GM12872 (cell line): ENCODE data around the gene BCKDK.

Experiments used
- TF ChIP-seq, protein P1 (sequence below): IDR thresholded peaks from 3 replicates; pipeline ENCODE4 v1.5.1; 2011; ENCODE audit warnings: low read depth, mild to moderate bottlenecking, low read length, moderate library complexity; ENCODE audit not compliant: insufficient read depth

The BCKDK gene

GRCh38 chr16:31147574-31147973 is 39.4 kb downstream of the BCKDK start:
- TF ChIP-seq, protein P1, sequence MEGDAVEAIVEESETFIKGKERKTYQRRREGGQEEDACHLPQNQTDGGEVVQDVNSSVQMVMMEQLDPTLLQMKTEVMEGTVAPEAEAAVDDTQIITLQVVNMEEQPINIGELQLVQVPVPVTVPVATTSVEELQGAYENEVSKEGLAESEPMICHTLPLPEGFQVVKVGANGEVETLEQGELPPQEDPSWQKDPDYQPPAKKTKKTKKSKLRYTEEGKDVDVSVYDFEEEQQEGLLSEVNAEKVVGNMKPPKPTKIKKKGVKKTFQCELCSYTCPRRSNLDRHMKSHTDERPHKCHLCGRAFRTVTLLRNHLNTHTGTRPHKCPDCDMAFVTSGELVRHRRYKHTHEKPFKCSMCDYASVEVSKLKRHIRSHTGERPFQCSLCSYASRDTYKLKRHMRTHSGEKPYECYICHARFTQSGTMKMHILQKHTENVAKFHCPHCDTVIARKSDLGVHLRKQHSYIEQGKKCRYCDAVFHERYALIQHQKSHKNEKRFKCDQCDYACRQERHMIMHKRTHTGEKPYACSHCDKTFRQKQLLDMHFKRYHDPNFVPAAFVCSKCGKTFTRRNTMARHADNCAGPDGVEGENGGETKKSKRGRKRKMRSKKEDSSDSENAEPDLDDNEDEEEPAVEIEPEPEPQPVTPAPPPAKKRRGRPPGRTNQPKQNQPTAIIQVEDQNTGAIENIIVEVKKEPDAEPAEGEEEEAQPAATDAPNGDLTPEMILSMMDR = no peak

- TF ChIP-seq, protein P1 = no peak
Observed at GRCh38 chr16:31148281-31148728, 40.1 kb downstream of the BCKDK start.

DNA sequence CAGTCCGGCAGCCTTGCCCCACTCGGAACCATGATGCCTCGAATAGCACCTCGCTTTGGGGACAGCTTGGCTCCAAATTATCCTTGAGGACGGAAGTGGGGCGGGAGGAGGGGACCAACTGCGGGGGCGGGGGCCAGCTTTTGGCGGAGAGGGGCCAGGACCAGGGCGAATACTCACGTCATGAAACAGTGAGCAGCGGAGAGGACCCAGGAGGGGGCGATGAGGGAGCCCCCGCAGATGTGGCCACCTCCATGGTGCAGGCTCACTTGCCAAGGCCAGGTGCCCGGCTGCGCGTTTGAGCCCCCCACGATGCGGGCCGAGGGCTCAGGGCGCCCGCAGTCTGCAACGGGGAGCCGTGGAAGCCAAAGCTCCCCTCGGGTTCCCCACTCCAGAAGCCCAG is 40.7 kb downstream of the BCKDK start:
- TF ChIP-seq, protein P1 = no peak

GRCh38 chr16:31149332-31149731 is 41.1 kb downstream of the BCKDK start:
- TF ChIP-seq, protein P1 = no peak

DNA sequence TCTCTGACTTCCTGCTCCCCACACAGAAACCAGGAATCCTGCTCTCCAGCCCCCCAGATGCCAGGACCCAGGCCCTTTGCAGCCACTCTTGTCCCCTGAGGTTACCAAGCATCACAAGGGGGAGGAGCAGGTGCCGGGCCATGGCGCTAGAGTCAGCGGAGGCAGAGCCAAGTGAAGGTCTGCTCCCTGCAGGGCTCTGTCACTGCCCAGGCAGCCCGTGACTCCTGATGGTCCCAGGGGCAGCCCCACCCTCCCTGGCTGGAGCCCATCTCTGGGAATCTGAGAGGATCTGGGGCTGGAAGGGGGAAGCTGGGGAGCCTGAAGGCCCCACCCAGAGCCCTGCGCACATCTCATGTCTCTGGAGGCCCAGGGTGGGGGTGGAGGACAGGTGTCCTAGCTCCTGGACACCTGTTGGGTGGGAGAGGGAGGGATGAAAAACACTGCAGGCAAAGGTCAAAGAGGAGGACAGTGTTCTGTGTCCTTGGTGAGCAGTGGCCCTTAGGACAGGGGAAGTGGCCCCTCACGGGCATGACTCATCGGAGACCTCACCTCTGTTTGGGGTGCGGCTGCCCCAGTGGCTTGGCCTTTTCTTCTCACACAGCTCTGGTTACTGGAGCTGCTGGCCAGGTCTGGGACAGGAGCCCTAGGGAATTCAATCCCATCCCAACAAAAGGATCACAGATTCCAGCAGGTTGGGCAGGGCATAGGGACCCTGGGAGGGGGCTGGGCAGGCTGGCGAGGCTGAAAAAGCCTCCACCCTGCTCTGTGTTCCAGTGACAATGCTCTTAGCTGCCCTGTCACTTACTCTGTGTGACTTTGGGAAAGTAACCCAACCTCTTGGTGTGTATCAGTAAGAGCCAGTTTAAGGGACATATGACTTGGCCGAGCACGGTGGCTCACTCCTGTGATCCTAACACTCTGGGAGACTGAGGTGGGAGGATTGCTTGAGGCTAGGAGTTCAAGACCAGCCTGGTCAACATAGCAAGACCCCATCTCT is 42.0 kb downstream of the BCKDK start, which contains the start of gene PRSS36:
Gene PRSS36, minus strand, starts transcription at position 173 of the 997 bp plus-strand sequence. Its CDS starts 31 bp downstream, at position 142.
- TF ChIP-seq, protein P1 = no peak

DNA sequence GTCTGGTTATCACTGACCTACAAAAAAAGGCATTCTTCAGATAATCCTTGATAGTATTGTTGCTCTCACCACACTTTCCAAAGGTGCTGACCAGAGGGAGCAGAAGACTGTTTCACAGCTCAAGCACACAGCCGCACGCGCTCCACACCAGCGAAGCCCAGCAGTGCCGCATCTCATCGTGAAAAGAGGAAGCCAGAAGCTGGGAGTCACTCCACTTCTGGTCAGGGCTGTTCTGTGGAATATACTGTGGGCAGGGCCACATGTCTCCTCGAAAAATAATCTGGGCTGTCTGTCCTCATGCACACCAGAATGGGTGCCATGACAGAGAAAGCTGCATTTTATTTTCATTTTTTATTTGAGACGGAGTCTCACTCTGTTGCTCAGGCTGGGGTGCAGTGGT is 49.0 kb downstream of the BCKDK start:
- TF ChIP-seq, protein P1 = no peak
